Measurements from ENCODE around the gene SLC35F1. TPM values are rescaled to one million over a fixed set of nuclear protein-coding genes. Genes with fewer than 3 reads are reported as not detected.

Gene SLC35F1
- total RNA-seq, 4 donors from 2014 or later = 0.30 to 0.91 (median 0.48) TPM

DNA sequence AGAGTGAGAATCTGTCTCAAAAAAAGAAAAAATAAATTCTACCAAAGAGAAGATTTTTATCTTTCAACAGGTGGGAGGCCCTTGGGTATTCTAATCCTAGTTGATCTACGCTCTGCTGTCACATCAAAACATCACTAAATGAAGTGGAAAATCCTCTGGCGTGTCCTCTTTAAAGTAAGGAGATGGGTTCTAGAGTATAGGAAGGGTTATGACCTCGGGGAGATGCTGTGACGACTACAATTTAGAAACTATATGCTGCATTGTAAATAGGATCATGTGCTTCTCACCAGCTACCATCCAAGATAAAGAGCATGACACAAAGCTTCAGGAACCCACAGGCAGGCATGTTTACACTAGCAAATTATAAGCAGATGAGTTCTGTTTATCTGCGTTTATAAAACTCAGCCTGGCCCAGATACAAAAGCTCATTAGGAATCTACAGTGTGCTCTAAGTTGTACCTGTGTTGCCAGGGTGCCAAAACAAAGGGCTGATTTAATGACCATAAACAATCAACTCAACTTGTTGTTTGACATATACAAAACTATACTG lies 443.9 kb downstream of the SLC35F1 start:
- H3K4me3 ChIP-seq (ENCODE audit: low read depth, poor library complexity, severe bottlenecking) = no peak overlapping the region
- DNase-seq (ENCODE audit: low spot score in 2 of 2) = no peak
- no peak for TF ChIP-seq POLR2A (IDR thresholded peaks at IDR 0.05)
- TF ChIP-seq, protein P1, sequence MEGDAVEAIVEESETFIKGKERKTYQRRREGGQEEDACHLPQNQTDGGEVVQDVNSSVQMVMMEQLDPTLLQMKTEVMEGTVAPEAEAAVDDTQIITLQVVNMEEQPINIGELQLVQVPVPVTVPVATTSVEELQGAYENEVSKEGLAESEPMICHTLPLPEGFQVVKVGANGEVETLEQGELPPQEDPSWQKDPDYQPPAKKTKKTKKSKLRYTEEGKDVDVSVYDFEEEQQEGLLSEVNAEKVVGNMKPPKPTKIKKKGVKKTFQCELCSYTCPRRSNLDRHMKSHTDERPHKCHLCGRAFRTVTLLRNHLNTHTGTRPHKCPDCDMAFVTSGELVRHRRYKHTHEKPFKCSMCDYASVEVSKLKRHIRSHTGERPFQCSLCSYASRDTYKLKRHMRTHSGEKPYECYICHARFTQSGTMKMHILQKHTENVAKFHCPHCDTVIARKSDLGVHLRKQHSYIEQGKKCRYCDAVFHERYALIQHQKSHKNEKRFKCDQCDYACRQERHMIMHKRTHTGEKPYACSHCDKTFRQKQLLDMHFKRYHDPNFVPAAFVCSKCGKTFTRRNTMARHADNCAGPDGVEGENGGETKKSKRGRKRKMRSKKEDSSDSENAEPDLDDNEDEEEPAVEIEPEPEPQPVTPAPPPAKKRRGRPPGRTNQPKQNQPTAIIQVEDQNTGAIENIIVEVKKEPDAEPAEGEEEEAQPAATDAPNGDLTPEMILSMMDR (IDR thresholded peaks at IDR 0.05) = no peak
- intact Hi-C loops (cut with DNase I; ENCODE audit: low total_unique reads) = no loop called here
- WGBS, 2 donors = 47 to 53% methylated on average over 5 of the region's 5 CpGs

DNA sequence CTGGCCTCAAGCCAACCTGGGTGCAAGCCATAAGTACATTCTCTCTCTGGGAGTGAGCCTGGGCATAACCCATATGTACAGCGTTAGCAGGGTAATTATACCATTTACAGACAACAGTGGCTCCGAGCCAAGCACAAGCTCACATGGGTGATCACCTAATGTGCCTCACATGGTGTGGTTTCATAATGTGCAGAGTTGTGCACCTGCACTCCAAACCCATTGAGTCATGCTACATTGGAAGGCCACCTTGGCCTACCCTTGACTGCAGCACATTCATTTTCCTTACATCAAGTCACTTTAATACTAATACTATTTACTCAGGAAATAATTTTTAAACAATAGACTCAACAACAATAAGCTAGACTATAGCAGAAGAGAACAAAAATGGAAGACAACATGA lies 446.5 kb downstream of the SLC35F1 start:
- intact Hi-C loops (cut with DNase I; ENCODE audit: low total_unique reads) = no loop called here
- no peak overlapping the region for H3K4me3 ChIP-seq (ENCODE audit: low read depth, poor library complexity, severe bottlenecking)
- WGBS, 2 donors = 66 to 68% methylated on average over 2 of the region's 2 CpGs
- no peak for DNase-seq (ENCODE audit: low spot score in 2 of 2)
- TF ChIP-seq, protein P1 (IDR thresholded peaks at IDR 0.05) = no peak
- no peak for TF ChIP-seq POLR2A (IDR thresholded peaks at IDR 0.05)

DNA sequence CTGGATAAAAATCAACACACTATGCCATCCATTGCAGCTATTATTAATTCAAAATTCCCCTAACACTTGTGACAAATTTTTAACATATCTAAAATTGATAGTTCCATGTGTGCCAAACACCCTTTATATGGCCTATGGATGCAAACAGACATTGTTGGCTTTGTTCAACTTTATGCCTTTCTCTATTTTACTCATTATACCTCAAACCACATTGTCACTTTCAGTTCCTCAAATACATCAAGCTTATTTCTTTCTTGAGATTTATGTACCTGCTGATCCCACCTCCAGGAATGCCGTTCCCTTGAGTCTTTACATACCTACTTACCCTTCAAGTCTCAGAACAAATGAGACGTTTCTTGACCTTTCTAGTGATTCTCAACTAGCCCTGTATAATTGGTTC lies 447.6 kb downstream of the SLC35F1 start:
- TF ChIP-seq, protein P1 (IDR thresholded peaks at IDR 0.05) = no peak
- TF ChIP-seq POLR2A (IDR thresholded peaks at IDR 0.05) = no peak
- WGBS, 2 donors = 72 to 77% methylated on average over 2 of the region's 2 CpGs
- no peak overlapping the region for H3K4me3 ChIP-seq (ENCODE audit: low read depth, poor library complexity, severe bottlenecking)
- no peak for DNase-seq (ENCODE audit: low spot score in 2 of 2)
- intact Hi-C loops (cut with DNase I; ENCODE audit: low total_unique reads) = no loop called here

DNA sequence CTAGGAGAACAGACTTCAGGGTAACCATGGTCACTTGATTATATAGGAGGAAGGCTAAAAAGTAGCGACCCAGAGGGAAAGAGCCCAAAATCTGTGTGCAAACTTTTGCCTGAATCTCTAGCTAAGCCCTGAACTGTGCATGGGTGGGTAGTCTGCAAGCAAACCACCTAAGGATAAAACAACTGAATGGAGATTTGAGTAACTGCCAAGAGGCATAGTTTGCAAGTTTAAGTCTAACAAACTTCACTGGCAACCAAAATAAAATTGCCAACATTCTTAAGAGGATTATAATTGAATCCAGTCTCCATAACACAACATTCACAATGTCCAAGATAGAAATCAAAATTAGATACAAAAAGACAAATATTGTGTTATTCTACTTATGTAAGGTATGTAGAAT lies 449.0 kb downstream of the SLC35F1 start:
- no peak overlapping the region for H3K4me3 ChIP-seq (ENCODE audit: low read depth, poor library complexity, severe bottlenecking)
- TF ChIP-seq POLR2A (IDR thresholded peaks at IDR 0.05) = no peak
- TF ChIP-seq, protein P1 (IDR thresholded peaks at IDR 0.05) = no peak
- intact Hi-C loops (cut with DNase I; ENCODE audit: low total_unique reads) = no loop called here
- DNase-seq (ENCODE audit: low spot score in 2 of 2) = no peak
- WGBS, 2 donors = 72 to 81% methylated on average over 1 of the region's 1 CpG

DNA sequence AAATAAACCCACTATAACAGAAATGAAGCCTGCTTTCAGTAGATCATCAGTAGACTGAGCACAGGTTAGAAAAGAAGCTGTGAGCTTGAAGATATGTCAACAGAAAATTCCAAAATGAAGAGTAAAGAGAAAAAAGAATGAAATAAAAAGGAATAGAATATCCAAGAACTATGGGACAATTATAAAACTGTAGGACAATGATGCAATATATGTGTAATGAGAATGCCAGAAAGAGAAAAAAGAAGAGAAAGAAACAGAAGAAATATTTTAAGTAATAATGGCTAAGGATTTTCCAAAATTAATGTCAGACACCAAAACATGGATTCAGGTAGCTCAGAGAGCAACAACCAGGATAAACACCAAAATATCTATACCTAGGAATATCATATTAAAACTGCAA lies 449.6 kb downstream of the SLC35F1 start:
- H3K4me3 ChIP-seq (ENCODE audit: low read depth, poor library complexity, severe bottlenecking) = no peak overlapping the region
- TF ChIP-seq, protein P1 (IDR thresholded peaks at IDR 0.05) = no peak
- no peak for TF ChIP-seq POLR2A (IDR thresholded peaks at IDR 0.05)
- intact Hi-C loops (cut with DNase I; ENCODE audit: low total_unique reads) = no loop called here
- no peak for DNase-seq (ENCODE audit: low spot score in 2 of 2)

Other genes with a start within 250 kb of the SLC35F1 start
- gene NUS1, start 231.8 kb upstream of the SLC35F1 start, total RNA-seq = 10 to 100 TPM in 2 of 4 donors, 1 to 10 TPM in 2; 6.8 to 12.9 (median 10.2) TPM

Measured in lower leg skin (tissue), 4 donors.